Stimulated activated CD8-positive, alpha-beta memory T cell treated with anti-CD3 and anti-CD28 coated beads, Interleukin-4, amount 100 ng/mL, for 48 hours (primary cell): Measurements from ENCODE around the gene MYBPC1.
A peak's percentile ranks its signal among the peaks of the same experiment; 100 is the strongest.
"Not testable (repeated sequence)": the region's sequence is repeated elsewhere in the genome, so short reads cannot be mapped to it uniquely, and the experiment has no call there.

Experiments used
- DNase-seq: peaks from one replicate; pipeline ENCODE4 v3.0.0-alpha.2; 2020

MYBPC1 gene

GRCh38 chr12:101664992-101665391, 70.2 kb downstream of the MYBPC1 start:
- no peak for DNase-seq

- DNase-seq, result no peak
Observed at GRCh38 chr12:101666052-101666728, 71.4 kb downstream of the MYBPC1 start.

- no peak for DNase-seq
Observed at GRCh38 chr12:101667591-101667990, 72.8 kb downstream of the MYBPC1 start.

- DNase-seq, result peak; percentile 42
Observed at GRCh38 chr12:101670007-101670671, 75.4 kb downstream of the MYBPC1 start.

- peak; percentile 29 for DNase-seq
Observed at GRCh38 chr12:101671157-101671791, 76.5 kb downstream of the MYBPC1 start.

GRCh38 chr12:101671833-101672232, 77.1 kb downstream of the MYBPC1 start:
- DNase-seq, result no peak

GRCh38 chr12:101675555-101675954, 80.8 kb downstream of the MYBPC1 start:
- DNase-seq, result no peak

GRCh38 chr12:101676497-101676896, 81.7 kb downstream of the MYBPC1 start:
- not testable (repeated sequence) for DNase-seq

GRCh38 chr12:101678081-101678480, 83.3 kb downstream of the MYBPC1 start:
- no peak for DNase-seq

GRCh38 chr12:101680240-101680639, 85.5 kb downstream of the MYBPC1 start:
- no peak for DNase-seq

GRCh38 chr12:101680647-101681046, 85.9 kb downstream of the MYBPC1 start:
- DNase-seq, result no peak

GRCh38 chr12:101681627-101682026, 86.9 kb downstream of the MYBPC1 start:
- DNase-seq, result not testable (repeated sequence)

GRCh38 chr12:101685092-101685491, 90.3 kb downstream of the MYBPC1 start:
- no peak for DNase-seq

- DNase-seq, result no peak
Observed at GRCh38 chr12:101686176-101686575, 91.4 kb downstream of the MYBPC1 start.

- DNase-seq, result no peak
Observed at GRCh38 chr12:101690544-101691098, 95.8 kb downstream of the MYBPC1 start.

GRCh38 chr12:101691503-101692096, 96.8 kb downstream of the MYBPC1 start:
- DNase-seq, result no peak

GRCh38 chr12:101694297-101694848, 99.6 kb downstream of the MYBPC1 start:
- no peak for DNase-seq

GRCh38 chr12:101694986-101695385, 100.2 kb downstream of the MYBPC1 start:
- DNase-seq, result no peak

GRCh38 chr12:101695706-101696105, 100.9 kb downstream of the MYBPC1 start:
- DNase-seq, result no peak

- DNase-seq, result no peak
Observed at GRCh38 chr12:101696251-101697196, 101.8 kb downstream of the MYBPC1 start.

- peak; percentile 73 for DNase-seq
Observed at GRCh38 chr12:101697197-101697929, 102.6 kb downstream of the MYBPC1 start, which contains the start of gene CHPT1. CHPT1 (plus strand) TSS chr12:101697640; CDS start chr12:101697862, 222 bp downstream.
